ENCODE data around the gene CDC42BPB.
"Not testable (repeated sequence)": the region's sequence is repeated elsewhere in the genome, so short reads cannot be mapped to it uniquely, and the experiment has no call there.

Gene CDC42BPB

GRCh38 chr14:102900631-102901571 is 156.4 kb downstream of the CDC42BPB start:
- no peak for DNase-seq (ENCODE audit: low spot score)

GRCh38 chr14:102899516-102899900 is 157.8 kb downstream of the CDC42BPB start:
- no peak for DNase-seq (ENCODE audit: low spot score)

- DNase-seq (ENCODE audit: low spot score), result no peak
These were observed 158.4 kb downstream of the CDC42BPB start for GRCh38 chr14:102898776-102899515.

- no peak for DNase-seq (ENCODE audit: low spot score)
These were observed 159.1 kb downstream of the CDC42BPB start for GRCh38 chr14:102898298-102898697.

DNA sequence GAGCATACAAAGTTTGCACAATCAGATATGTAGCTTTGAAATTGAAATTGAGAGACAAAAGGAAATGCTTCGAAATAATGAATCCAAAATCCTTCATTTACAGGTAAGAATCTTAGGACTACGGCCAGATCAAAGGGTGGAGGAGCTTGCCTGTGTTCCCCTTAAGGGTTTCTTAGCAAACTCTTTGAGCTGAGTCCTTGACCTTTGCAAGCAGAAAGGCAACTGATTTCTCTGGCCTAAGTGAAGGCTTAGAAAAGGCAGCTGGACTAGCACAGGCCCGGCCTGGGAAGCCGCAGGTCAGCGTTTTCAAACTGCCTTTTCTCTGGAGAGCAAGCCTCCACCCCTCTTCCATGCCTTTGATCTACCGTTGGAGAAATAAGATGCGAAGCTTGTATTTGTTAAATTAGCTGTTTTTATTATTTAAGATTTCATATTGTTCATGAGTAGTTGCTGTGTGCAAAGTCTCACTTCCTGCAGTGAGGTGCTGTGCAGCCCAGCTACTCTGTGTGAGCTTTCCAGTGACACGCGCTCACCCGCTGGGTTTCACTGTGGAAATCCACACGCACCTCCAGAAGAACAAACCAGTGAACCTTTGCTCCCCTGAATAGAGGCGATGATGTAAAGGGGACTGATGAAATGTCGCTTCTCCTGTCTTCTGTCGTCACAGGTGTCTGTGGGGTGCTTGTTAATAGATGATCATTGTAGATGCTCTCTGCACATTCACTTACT is 159.9 kb downstream of the CDC42BPB start:
- no peak for DNase-seq (ENCODE audit: low spot score)

DNA sequence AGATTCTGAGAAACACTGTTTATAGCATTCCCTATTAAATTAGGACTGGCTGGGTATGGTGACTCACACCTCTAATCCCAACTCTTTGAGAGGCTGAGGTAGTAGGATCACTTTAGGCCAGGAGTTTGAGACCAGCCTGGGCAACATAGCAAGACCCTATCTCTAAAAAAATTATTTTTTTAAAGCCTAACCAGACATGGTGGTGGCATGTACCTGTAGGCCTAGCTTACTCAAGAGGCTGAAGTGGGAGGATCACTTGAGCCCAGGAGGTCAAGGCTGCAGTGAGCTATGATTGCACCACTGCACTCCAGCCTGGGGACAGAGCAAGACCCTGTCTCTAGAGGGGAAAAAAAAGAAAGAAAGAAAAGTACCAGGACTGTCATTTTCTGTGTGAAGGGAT is 160.6 kb downstream of the CDC42BPB start:
- DNase-seq (ENCODE audit: low spot score), result not testable (repeated sequence)

DNA sequence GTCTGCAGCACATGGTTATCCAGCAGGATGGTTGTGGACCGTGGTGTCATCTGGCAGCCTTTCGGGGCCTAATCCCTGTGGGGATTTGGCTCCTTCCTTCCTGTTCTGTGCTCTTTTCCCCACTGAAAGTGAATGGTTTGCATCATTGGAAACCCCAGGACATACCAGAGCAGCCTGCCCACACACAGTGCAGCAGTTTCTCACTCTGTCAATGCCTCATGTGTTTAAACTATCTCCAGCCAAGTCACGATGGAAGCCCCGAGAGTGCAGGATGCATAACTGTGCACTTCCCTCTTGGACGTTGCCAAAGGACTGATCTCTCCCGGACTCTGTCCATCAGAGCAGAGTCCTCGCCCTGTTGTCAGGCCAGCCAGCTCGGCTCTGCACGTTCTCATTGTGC is 163.9 kb downstream of the CDC42BPB start:
- peak; percentile 94 for DNase-seq (ENCODE audit: low spot score)

GRCh38 chr14:102892651-102893050 is 164.7 kb downstream of the CDC42BPB start:
- no peak for DNase-seq (ENCODE audit: low spot score)

DNA sequence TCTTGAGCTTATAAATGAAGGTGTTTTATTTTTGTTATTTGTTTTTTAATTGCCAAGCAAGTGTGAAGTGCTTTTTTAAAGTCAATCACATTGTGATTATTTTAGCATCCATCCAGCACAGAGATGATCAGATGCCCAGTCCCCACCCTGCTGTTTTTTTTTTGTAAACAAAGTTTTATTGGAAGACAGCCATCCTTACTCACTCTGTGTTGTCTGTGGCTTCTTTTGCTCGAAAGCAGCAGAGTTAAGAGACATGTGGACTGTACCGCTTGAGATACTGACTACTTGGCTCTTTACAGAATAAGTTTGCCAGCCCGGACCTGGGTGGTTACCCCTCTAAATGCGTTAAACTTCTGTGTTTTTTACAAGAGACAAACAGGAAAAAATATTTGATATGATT is 165.8 kb downstream of the CDC42BPB start:
- DNase-seq (ENCODE audit: low spot score), result peak; percentile 58

DNA sequence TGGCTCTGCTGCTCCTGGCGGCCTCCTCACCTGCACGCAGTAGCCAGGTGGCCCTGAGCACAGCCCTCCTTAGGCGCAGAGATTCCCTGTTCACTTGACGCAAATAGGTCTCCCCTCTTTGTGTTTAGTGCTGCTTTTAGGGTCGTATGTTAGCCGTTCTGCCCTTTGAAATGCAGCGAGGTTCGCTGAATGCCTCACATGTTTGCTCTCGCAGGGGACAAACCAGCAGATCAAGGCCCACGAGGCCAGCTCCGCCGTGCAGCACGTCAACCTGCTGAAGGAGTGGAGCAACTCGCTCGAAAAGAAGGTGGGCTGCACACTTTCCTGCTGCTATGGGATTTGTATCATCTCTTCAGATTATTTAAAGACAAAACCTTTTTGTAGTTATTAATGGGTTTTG is 166.2 kb downstream of the CDC42BPB start:
- no peak for DNase-seq (ENCODE audit: low spot score)

- DNase-seq (ENCODE audit: low spot score), result no peak
These were observed 167.7 kb downstream of the CDC42BPB start for GRCh38 chr14:102889615-102890014.

DNA sequence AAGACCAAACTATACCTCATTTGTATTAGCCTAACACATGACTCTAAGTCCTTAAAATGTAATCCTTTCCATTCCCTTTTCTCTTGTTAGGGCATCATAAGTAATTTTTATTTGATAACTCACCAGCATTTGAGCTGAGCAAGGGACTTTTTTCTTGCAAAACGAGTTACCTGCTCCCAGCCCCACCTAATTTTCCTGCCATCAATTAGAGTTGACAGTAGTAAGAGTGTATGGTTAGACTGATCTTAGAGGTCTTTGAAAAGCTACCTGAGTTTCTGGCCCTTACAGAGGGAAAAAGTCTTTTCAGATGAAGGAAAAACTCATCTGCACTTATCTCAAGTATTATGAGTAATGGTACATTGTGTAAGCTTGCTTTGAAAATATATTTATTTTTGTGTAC is 168.6 kb downstream of the CDC42BPB start:
- DNase-seq (ENCODE audit: low spot score), result no peak

- DNase-seq (ENCODE audit: low spot score), result no peak
These were observed 171.5 kb downstream of the CDC42BPB start for GRCh38 chr14:102885737-102886447.

DNA sequence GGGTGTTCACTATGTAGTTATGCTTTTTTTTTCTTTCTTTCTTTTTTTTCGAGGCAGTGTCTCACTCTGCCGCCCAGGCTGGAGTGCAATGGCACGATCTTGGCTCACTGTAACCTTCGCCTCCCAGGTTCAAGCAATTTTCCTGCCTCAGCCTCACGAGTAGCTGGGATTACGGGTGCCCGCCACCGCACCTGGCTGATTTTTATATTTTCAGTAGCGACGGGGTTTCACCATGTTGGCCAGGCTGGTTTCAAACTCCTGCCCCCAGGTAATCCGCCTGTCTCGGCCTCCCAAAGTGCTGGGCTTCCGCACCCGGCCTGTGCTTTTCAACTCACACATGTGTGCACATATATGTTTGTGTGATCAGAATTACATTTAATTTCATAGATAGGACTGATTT is 173.8 kb downstream of the CDC42BPB start:
- DNase-seq (ENCODE audit: low spot score), result no peak

DNA sequence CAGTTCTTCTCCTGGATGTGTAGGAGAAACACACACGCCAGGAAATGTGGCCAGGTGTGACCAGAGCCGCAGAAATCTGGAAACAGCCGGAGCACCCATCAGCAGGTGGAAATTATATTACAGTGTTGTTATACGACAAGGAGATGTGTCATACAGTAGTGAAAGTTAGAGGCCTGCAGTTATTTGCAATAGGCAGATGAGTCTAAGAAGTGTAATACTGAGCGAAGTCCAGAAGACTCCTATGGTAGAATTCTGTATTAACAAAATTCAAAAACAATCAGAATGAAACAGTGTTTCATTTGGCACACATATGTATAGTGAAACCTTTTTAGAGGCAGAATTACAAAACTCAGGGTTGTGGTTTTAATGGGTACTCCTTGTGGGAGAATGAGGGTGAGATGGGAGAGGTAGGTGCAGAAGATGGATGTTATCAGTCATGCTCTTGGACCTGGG is 174.2 kb downstream of the CDC42BPB start:
- no peak for DNase-seq (ENCODE audit: low spot score)
